Embryonic facial prominence (tissue), 1 donor: ENCODE data around the gene NUBPL.

ENCODE experiments used
- DNase-seq: peaks from one replicate; pipeline ENCODE4 v3.0.0-alpha.2; 2016; ENCODE audit errors: extremely low spot score

Gene NUBPL

GRCh38 chr14:31561155-31561846 lies at the start of gene NUBPL:
Gene NUBPL, plus strand, starts transcription at chr14:31561404. Its CDS starts 36 bp downstream, at chr14:31561440.
- peak; percentile 96 for DNase-seq

- DNase-seq, result no peak
Observed at GRCh38 chr14:31527087-31527486, 34.1 kb upstream of the NUBPL start.

- DNase-seq, result no peak
Observed at GRCh38 chr14:31527546-31527945, 33.7 kb upstream of the NUBPL start.

- DNase-seq, result no peak
Observed at GRCh38 chr14:31529053-31529452, 32.2 kb upstream of the NUBPL start.

GRCh38 chr14:31530136-31530535 lies 31.1 kb upstream of the NUBPL start:
- DNase-seq, result no peak

- no peak for DNase-seq
Observed at GRCh38 chr14:31536201-31536960, 24.8 kb upstream of the NUBPL start.

GRCh38 chr14:31541702-31542101 lies 19.5 kb upstream of the NUBPL start:
- no peak for DNase-seq

GRCh38 chr14:31543969-31544799 lies 17.0 kb upstream of the NUBPL start:
- no peak for DNase-seq

- DNase-seq, result no peak
Observed at GRCh38 chr14:31544816-31545215, 16.4 kb upstream of the NUBPL start.

GRCh38 chr14:31545328-31545727 lies 15.9 kb upstream of the NUBPL start:
- DNase-seq, result no peak

- DNase-seq, result no peak
Observed at GRCh38 chr14:31549817-31550216, 11.4 kb upstream of the NUBPL start.

- DNase-seq, result no peak
Observed at GRCh38 chr14:31550589-31550988, 10.6 kb upstream of the NUBPL start.

GRCh38 chr14:31556191-31556590 lies 5.0 kb upstream of the NUBPL start:
- DNase-seq, result no peak

GRCh38 chr14:31559939-31560338 lies 1.3 kb upstream of the NUBPL start:
- no peak for DNase-seq

- DNase-seq, result no peak
Observed at GRCh38 chr14:31560759-31561154, 447 bp upstream of the NUBPL start.

- DNase-seq, result no peak
Observed at GRCh38 chr14:31564194-31564593, 3.0 kb downstream of the NUBPL start.

- no peak for DNase-seq
Observed at GRCh38 chr14:31566456-31566855, 5.3 kb downstream of the NUBPL start.

GRCh38 chr14:31567655-31568054 lies 6.5 kb downstream of the NUBPL start:
- no peak for DNase-seq

- DNase-seq, result no peak
Observed at GRCh38 chr14:31568161-31568560, 7.0 kb downstream of the NUBPL start.

GRCh38 chr14:31568671-31569070 lies 7.5 kb downstream of the NUBPL start:
- no peak for DNase-seq

GRCh38 chr14:31572955-31573354 lies 11.8 kb downstream of the NUBPL start:
- no peak for DNase-seq

- DNase-seq, result no peak
Observed at GRCh38 chr14:31576949-31577348, 15.7 kb downstream of the NUBPL start.
